GM21825 (cell line): ENCODE data around the gene GRIN1.
"Not testable (repeated sequence)": the region's sequence is repeated elsewhere in the genome, so short reads cannot be mapped to it uniquely, and the experiment has no call there.

ENCODE experiments used
- ATAC-seq: cut with Tn5 transposase; IDR thresholded peaks from one replicate; pipeline ENCODE4 v1.9.1; 2021; ENCODE audit warnings: mild to moderate bottlenecking, moderate library complexity; ENCODE audit not compliant: unreplicated experiment

GRIN1 gene

GRCh38 chr9:137110911-137111787, 27.8 kb upstream of the GRIN1 start:
- no peak for ATAC-seq

DNA sequence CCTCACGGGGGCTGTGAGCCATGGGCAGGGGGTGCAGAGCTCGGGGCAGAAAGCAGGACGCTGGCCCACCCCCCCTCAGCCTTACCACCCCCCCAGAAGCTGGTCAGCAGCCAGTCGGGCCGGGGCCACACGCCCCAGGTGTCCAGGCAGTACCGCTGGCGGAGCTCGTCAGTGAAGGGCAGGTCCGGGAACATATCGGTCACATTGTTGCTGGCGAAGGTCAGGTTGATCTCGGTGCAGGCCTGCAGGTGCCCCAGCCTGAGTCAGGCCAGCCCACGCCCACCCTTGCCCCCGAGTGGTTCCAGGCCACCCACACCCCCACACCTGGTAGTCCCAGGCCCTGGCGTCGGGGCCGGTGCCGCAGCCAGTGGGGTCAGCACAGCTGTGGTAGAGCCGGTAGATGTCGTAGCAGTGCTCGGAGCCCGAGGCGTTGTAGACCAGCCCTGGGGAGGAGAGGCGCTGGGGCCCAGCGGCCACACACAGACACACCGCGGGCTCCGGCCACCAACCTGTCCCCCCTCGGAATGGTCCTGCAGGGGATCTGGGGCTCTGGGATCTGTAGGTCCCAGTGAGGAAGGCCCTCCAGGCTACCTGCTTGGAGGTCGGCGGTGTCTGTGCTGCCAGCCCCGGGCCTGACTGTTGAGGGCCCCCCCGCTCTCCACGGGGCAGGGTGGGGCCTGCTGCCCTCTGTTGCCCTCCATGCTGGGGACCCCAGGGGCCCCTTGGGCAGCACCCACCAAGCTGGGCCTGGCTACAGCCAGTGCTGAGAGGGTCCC, 27.0 kb upstream of the GRIN1 start:
- no peak for ATAC-seq

- no peak for ATAC-seq
Measured at GRCh38 chr9:137112564-137113384, 26.2 kb upstream of the GRIN1 start.

GRCh38 chr9:137113385-137114159, 25.4 kb upstream of the GRIN1 start:
- ATAC-seq, result no peak

- ATAC-seq, result no peak
Measured at GRCh38 chr9:137114220-137114612, 24.7 kb upstream of the GRIN1 start.

- ATAC-seq, result peak; percentile 66
Measured at GRCh38 chr9:137114613-137115393, 24.2 kb upstream of the GRIN1 start, which contains the start of gene DPP7. TSS of gene DPP7 (minus strand) at chr9:137114733. CDS start at chr9:137114713, 20 bp downstream.

GRCh38 chr9:137115394-137116026, 23.4 kb upstream of the GRIN1 start:
- no peak for ATAC-seq

- ATAC-seq, result no peak
Measured at GRCh38 chr9:137116027-137116507, 22.9 kb upstream of the GRIN1 start.

DNA sequence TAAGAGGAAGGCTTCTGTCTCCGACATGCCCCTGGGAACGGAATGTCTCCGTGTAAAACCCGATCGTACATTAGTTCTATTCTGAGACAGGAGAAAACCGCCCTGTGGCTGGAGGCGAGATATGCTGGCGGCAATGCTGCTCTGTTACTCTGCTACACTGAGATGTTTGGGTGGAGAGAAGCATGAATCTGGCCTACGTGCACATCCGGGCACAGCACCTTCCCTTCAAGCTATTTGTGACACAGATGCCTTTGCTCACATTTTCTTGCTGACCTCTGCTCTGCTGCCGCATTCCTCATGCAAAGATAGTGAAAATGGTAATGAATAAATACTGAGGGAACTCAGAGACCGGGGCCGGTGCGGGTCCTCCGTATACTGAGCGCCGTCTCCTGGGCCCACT, 22.2 kb upstream of the GRIN1 start:
- ATAC-seq, result no peak

DNA sequence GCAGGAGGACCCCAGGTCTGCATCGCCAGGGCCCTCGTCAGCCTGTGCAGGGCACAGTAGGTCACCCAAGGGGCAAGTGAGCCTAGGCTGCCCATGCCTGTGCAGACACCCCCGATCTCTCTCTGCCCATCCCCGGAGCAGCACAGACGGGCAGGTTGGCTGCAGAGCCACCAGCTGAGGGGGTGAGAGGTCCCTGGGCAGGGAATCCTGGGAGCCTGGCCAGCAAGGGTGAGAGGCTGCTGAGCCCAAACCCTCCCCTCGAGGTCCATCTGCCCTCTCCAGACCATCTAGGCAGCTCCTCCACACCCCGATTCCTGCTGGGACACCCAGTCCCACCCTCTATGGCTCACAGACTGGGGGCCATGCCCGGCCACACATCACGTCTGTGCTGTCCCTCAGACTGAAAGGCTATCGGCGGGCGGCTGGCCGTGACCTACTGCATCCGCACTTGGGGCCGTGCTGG, 21.7 kb upstream of the GRIN1 start:
- ATAC-seq, result no peak

DNA sequence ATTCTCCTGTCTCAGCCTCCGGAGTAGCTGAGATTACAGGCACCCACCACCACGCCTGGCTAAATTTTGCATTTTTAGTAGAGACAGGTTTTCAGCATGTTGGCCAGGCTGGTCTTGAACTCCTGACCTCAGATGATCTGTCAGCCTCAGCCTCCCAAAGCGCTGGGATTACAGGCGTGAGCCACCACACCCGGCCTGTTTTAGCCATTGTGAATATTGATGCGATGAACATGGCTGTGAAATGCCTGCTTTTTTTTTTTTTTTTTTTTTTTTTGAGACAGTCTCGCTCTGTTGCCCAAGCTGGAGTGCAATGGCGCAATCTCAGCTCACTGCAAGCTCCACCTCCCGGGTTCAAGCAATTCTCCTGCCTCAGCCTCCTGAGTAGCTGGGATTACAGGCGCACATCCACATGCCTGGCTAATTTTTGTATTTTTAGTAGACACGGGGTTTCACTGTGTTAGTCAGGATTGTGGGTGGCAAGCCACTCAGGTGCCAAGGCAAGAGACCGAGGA, 20.8 kb upstream of the GRIN1 start:
- ATAC-seq, result not testable (repeated sequence)

DNA sequence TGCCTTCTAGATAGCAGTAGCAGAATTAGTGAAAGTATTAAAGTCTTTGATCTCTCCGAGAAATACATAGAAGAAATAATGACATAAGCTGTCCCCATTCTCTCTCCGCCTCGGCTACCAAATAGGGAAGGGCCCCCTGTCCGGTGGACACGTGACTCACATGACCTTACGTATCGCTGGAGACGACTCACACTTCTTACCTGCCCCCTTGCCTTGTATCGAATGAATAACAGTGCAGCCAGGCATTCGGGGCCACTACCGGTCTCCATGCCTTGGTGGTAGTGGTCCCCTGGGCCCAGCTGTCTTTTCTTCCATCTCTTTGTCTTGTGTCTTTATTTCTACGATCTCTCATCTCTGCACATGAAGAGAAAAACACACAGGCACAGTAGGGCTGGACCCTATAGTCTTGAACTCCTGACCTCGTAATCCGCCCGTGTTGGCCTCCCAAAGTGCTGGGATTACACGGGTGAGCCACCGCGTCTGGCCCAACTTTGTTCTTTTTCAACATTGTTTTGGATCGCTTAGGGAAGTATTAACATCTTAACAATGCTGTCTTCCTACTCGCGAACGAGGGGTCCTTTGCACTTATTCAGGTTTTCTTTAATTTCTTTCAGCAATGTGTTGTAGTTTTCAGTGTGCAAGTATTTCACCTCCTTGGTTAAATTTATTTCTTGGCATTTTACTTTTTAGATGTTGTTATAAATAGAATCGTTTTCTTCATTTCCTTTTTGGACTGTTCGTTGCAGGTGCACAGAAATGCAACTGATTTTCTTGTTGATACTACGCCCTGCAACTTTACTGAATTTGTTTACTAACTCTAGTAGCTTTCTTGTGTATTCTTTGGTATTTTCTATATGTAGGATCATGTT, 16.8 kb upstream of the GRIN1 start:
- ATAC-seq, result not testable (repeated sequence)

DNA sequence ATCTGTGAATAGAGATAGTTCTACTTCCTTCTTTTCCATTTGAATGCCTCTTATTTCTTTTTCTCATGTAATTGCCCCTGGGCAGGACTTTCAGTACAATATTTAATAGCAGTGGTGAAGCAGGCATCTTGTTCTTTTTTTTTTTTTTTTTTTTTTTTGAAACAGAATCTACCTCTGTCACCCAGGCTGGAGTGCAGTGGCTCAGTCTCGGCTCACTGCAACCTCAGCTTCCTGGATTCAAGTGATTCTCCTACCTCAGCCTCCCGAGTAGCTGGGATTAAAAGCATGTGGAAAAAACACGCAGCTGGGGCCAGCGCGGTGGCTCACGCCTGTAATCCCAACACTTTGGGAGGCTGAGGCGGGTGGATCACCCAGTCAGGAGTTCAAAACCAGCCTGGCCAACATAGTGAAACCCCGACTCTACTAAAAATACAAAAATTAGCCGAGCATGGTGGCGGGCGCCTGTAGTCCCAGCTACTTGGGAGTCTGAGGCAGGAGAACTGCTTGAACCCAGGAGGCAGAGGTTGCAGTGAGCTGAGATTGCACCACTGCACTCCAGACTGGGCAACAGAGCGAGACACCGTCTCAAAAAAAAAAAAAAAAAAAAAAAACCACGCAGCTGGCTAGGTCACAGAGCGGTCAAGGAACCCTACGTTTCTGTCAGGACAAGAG, 16.0 kb upstream of the GRIN1 start:
- ATAC-seq, result not testable (repeated sequence)

DNA sequence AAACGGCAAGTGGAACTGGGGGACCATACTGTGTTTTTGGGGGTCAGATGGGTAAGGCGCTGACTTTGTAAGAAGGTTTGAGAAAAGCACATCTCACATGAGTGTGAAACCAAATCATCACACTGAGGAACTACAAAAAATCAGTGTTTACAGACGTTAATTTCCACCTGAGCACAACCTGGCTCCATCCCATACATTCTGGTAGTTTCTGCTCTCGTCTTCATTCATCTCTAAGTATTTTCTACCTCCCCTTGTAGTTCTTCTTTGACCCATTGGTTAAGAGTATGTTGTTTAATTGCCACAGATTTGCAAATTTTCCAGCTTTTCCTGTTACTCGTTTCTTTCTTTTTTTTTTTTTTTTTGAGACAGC, 15.5 kb upstream of the GRIN1 start:
- ATAC-seq, result no peak

- ATAC-seq, result not testable (repeated sequence)
Measured at GRCh38 chr9:137123952-137124462, 14.9 kb upstream of the GRIN1 start.

DNA sequence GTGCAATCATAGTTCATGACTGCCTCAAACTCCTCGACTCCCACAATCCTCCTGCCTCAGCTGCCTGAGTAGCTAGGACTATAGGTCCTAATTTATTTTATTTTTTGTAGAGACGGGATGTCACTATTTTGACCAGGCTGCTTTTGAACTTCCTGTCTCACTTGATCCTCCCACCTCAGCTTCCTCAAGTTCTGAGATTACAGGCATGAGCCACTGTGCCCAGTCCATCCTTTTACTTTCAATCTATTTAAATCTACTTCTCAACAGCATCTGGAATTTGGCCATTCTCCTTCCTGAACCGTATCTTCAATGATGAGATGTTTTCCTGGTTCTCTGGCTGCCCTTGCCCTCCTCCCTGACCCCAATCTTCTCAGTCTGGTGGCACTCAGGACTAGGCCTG, 12.2 kb upstream of the GRIN1 start:
- no peak for ATAC-seq
